WTC11 (cell line): ENCODE measurements around the gene PCSK5. TPM values are rescaled to one million over a fixed set of nuclear protein-coding genes. Genes with fewer than 3 reads are reported as not detected.

ENCODE experiments used
- ATAC-seq: fragments of 200-7000 bp; cut with Tn5 transposase; 2 replicates; pipeline ENCODE4 v1.10.0; 2021; ENCODE audit warnings: mild to moderate bottlenecking, moderate library complexity
- CTCF ChIA-PET: fragments of 300-600 bp; sonication (Branson Sonifier 250); formaldehyde crosslinking; loops from one replicate; lab custom pipeline; 2021; ENCODE audit warnings: antibody characterized with exemption; lab: Charles Lee
- POLR2A ChIA-PET: fragments of 350-600 bp; sonication (Branson Sonifier 250); formaldehyde crosslinking; loops from one replicate; lab custom pipeline; 2021; ENCODE audit warnings: antibody characterized with exemption; lab: Charles Lee
- DNase-seq: peaks from one replicate; pipeline ENCODE4 v3.0.0; 2021; ENCODE audit warnings: low spot score
- H3K27ac Mint-ChIP-seq: 2 replicates; pipeline ENCODE4 v1.8.0; 2021; ENCODE audit warnings: mixed read lengths
- H3K27me3 Mint-ChIP-seq: 2 replicates; pipeline ENCODE4 v1.8.0; 2021; ENCODE audit warnings: low read depth, mild to moderate bottlenecking, moderate library complexity, mixed read lengths
- H3K36me3 Mint-ChIP-seq: 2 replicates; pipeline ENCODE4 v1.8.0; 2021; ENCODE audit warnings: mixed read lengths
- H3K4me1 Mint-ChIP-seq: 2 replicates; pipeline ENCODE4 v1.8.0; 2022; ENCODE audit warnings: mixed read lengths
- H3K4me3 Mint-ChIP-seq: 2 replicates; pipeline ENCODE4 v1.8.0; 2021; ENCODE audit warnings: mild to moderate bottlenecking, moderate library complexity, mixed read lengths
- H3K9me3 Mint-ChIP-seq: 2 replicates; pipeline ENCODE4 v1.8.0; 2021; ENCODE audit warnings: mixed read lengths
- CREM ChIP-seq: sonication (generic); formaldehyde crosslinking; IDR thresholded peaks from 2 replicates; pipeline ENCODE4 v1.8.1; 2022; ENCODE audit warnings: mild to moderate bottlenecking, missing genetic modification reagents, moderate library complexity
- ELF4 ChIP-seq: sonication (generic); formaldehyde crosslinking; IDR thresholded peaks from 2 replicates; pipeline ENCODE4 v1.8.1; 2022; ENCODE audit warnings: low read depth, mild to moderate bottlenecking, moderate library complexity, missing genetic modification reagents
- EMX1 ChIP-seq: fragments of 250-450 bp; sonication (Bioruptor Pico); IDR thresholded peaks from 2 replicates; pipeline ENCODE4 v1.8.0; 2021; ENCODE audit warnings: mild to moderate bottlenecking
- FOXJ3 ChIP-seq: sonication (generic); formaldehyde crosslinking; IDR thresholded peaks from 2 replicates; pipeline ENCODE4 v1.9.0; 2021; ENCODE audit warnings: missing genetic modification reagents, mild to moderate bottlenecking, borderline replicate concordance
- HMGA2 ChIP-seq: fragments of 250-450 bp; sonication (Bioruptor Pico); IDR thresholded peaks from 2 replicates; pipeline ENCODE4 v1.4.0; 2021; ENCODE audit warnings: mild to moderate bottlenecking, moderate library complexity
- IRF2 ChIP-seq: sonication (generic); formaldehyde crosslinking; IDR thresholded peaks from 2 replicates; pipeline ENCODE4 v1.8.0; 2022; ENCODE audit warnings: low read depth, missing genetic modification reagents, borderline replicate concordance
- MXD4 ChIP-seq: fragments of 250-450 bp; sonication (Bioruptor Pico); IDR thresholded peaks from 2 replicates; pipeline ENCODE4 v1.8.0; 2021; ENCODE audit warnings: mild to moderate bottlenecking, moderate library complexity, borderline replicate concordance
- MYBL2 ChIP-seq: sonication (generic); formaldehyde crosslinking; IDR thresholded peaks from 2 replicates; pipeline ENCODE4 v1.8.1; 2023; ENCODE audit warnings: mild to moderate bottlenecking, moderate library complexity, missing genetic modification reagents
- RORB ChIP-seq: fragments of 250-450 bp; sonication (Bioruptor Pico); IDR thresholded peaks from 2 replicates; pipeline ENCODE4 v1.9.0; 2021; ENCODE audit warnings: mild to moderate bottlenecking
- SMAD3 ChIP-seq: sonication (generic); formaldehyde crosslinking; IDR thresholded peaks from 2 replicates; pipeline ENCODE4 v1.8.0; 2022; ENCODE audit warnings: missing genetic modification reagents, mild to moderate bottlenecking, borderline replicate concordance
- SP1 ChIP-seq: sonication (generic); formaldehyde crosslinking; conservative IDR thresholded peaks from 2 replicates; pipeline ENCODE4 v1.8.1; 2022; ENCODE audit warnings: missing genetic modification reagents
- STAT6 ChIP-seq: sonication (generic); formaldehyde crosslinking; conservative IDR thresholded peaks from 2 replicates; pipeline ENCODE4 v1.8.1; 2023; ENCODE audit warnings: mild to moderate bottlenecking, low read depth, missing genetic modification reagents, moderate library complexity
- TEAD1 ChIP-seq: sonication (generic); formaldehyde crosslinking; IDR thresholded peaks from 2 replicates; pipeline ENCODE4 v1.8.0; 2022; ENCODE audit warnings: mild to moderate bottlenecking, missing genetic modification reagents
- TEAD4 ChIP-seq: sonication (generic); formaldehyde crosslinking; IDR thresholded peaks from 2 replicates; pipeline ENCODE4 v1.8.0; 2022; ENCODE audit warnings: mild to moderate bottlenecking, missing genetic modification reagents
- total RNA-seq: library from RNA; stranded (reverse); gene quantifications from 3 replicates; pipeline ENCODE4 v1.2.3, GENCODE V29; 2021
- TF ChIP-seq, protein P1 (sequence below): sonication (generic); formaldehyde crosslinking; IDR thresholded peaks from 2 replicates; pipeline ENCODE4 v1.8.0; 2023; ENCODE audit warnings: missing genetic modification reagents, mild to moderate bottlenecking, borderline replicate concordance
- TF ChIP-seq, protein P2 (sequence below): sonication (generic); formaldehyde crosslinking; IDR thresholded peaks from 2 replicates; pipeline ENCODE4 v1.8.1; 2023; ENCODE audit warnings: mild to moderate bottlenecking, moderate library complexity, missing genetic modification reagents
- TF ChIP-seq, protein P3 (sequence below): sonication (generic); formaldehyde crosslinking; IDR thresholded peaks from 2 replicates; pipeline ENCODE4 v1.8.1; 2023; ENCODE audit warnings: mild to moderate bottlenecking, missing genetic modification reagents, borderline replicate concordance
- TF ChIP-seq, protein P4 (sequence below): fragments of 250-450 bp; sonication (Bioruptor Pico); IDR thresholded peaks from 2 replicates; pipeline ENCODE4 v1.9.0; 2021; ENCODE audit warnings: mild to moderate bottlenecking
- TF ChIP-seq, protein P5 (sequence below): fragments of 250-450 bp; sonication (Bioruptor Pico); IDR thresholded peaks from 2 replicates; pipeline ENCODE4 v2.1.2; 2022; ENCODE audit warnings: mild to moderate bottlenecking, moderate library complexity
- TF ChIP-seq, protein P6 (sequence below): sonication (generic); formaldehyde crosslinking; IDR thresholded peaks from 2 replicates; pipeline ENCODE4 v1.8.0; 2022; ENCODE audit warnings: mild to moderate bottlenecking, missing genetic modification reagents

Gene PCSK5
- total RNA-seq, 1 experiment from 2014 or later: 30.6 TPM

GRCh38 chr9:76365028-76365427 is 474.6 kb downstream of the PCSK5 start:
- ATAC-seq (no peak), DNase-seq (no peak)
- H3K4me1 Mint-ChIP-seq: peaks cover 13% of the 10 kb centered on the region
- ChIA-PET POLR2A (no interaction called here), CTCF (no interaction called here)
- peaks cover 4% of the 10 kb centered on the region for H3K9me3 Mint-ChIP-seq
- H3K4me3 Mint-ChIP-seq: no peak overlapping the region
- H3K27me3 Mint-ChIP-seq: no peaks in the 10 kb centered on the region; the same call in 1 of the 2 replicates
- H3K36me3 Mint-ChIP-seq: no peaks in the 10 kb centered on the region
- no peak overlapping the region for H3K27ac Mint-ChIP-seq
- TF ChIP-seq ELF4 (no peak), STAT6 (CRISPR knock-in tag) (no peak), FOXJ3 (CRISPR knock-in tag) (no peak), TEAD1 (no peak), EMX1 (CRISPR knock-in tag) (no peak), CREM (CRISPR knock-in tag) (no peak), MYBL2 (CRISPR knock-in tag) (no peak), HMGA2 (CRISPR knock-in tag) (no peak), MXD4 (CRISPR knock-in tag) (no peak), RORB (CRISPR knock-in tag) (no peak)
- TF ChIP-seq, protein P1, sequence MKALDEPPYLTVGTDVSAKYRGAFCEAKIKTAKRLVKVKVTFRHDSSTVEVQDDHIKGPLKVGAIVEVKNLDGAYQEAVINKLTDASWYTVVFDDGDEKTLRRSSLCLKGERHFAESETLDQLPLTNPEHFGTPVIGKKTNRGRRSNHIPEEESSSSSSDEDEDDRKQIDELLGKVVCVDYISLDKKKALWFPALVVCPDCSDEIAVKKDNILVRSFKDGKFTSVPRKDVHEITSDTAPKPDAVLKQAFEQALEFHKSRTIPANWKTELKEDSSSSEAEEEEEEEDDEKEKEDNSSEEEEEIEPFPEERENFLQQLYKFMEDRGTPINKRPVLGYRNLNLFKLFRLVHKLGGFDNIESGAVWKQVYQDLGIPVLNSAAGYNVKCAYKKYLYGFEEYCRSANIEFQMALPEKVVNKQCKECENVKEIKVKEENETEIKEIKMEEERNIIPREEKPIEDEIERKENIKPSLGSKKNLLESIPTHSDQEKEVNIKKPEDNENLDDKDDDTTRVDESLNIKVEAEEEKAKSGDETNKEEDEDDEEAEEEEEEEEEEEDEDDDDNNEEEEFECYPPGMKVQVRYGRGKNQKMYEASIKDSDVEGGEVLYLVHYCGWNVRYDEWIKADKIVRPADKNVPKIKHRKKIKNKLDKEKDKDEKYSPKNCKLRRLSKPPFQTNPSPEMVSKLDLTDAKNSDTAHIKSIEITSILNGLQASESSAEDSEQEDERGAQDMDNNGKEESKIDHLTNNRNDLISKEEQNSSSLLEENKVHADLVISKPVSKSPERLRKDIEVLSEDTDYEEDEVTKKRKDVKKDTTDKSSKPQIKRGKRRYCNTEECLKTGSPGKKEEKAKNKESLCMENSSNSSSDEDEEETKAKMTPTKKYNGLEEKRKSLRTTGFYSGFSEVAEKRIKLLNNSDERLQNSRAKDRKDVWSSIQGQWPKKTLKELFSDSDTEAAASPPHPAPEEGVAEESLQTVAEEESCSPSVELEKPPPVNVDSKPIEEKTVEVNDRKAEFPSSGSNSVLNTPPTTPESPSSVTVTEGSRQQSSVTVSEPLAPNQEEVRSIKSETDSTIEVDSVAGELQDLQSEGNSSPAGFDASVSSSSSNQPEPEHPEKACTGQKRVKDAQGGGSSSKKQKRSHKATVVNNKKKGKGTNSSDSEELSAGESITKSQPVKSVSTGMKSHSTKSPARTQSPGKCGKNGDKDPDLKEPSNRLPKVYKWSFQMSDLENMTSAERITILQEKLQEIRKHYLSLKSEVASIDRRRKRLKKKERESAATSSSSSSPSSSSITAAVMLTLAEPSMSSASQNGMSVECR: no peak
- TF ChIP-seq, protein P2, sequence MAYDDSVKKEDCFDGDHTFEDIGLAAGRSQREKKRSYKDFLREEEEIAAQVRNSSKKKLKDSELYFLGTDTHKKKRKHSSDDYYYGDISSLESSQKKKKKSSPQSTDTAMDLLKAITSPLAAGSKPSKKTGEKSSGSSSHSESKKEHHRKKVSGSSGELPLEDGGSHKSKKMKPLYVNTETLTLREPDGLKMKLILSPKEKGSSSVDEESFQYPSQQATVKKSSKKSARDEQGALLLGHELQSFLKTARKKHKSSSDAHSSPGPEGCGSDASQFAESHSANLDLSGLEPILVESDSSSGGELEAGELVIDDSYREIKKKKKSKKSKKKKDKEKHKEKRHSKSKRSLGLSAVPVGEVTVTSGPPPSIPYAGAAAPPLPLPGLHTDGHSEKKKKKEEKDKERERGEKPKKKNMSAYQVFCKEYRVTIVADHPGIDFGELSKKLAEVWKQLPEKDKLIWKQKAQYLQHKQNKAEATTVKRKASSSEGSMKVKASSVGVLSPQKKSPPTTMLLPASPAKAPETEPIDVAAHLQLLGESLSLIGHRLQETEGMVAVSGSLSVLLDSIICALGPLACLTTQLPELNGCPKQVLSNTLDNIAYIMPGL: no peak
- TF ChIP-seq, protein P3, sequence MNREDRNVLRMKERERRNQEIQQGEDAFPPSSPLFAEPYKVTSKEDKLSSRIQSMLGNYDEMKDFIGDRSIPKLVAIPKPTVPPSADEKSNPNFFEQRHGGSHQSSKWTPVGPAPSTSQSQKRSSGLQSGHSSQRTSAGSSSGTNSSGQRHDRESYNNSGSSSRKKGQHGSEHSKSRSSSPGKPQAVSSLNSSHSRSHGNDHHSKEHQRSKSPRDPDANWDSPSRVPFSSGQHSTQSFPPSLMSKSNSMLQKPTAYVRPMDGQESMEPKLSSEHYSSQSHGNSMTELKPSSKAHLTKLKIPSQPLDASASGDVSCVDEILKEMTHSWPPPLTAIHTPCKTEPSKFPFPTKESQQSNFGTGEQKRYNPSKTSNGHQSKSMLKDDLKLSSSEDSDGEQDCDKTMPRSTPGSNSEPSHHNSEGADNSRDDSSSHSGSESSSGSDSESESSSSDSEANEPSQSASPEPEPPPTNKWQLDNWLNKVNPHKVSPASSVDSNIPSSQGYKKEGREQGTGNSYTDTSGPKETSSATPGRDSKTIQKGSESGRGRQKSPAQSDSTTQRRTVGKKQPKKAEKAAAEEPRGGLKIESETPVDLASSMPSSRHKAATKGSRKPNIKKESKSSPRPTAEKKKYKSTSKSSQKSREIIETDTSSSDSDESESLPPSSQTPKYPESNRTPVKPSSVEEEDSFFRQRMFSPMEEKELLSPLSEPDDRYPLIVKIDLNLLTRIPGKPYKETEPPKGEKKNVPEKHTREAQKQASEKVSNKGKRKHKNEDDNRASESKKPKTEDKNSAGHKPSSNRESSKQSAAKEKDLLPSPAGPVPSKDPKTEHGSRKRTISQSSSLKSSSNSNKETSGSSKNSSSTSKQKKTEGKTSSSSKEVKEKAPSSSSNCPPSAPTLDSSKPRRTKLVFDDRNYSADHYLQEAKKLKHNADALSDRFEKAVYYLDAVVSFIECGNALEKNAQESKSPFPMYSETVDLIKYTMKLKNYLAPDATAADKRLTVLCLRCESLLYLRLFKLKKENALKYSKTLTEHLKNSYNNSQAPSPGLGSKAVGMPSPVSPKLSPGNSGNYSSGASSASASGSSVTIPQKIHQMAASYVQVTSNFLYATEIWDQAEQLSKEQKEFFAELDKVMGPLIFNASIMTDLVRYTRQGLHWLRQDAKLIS (CRISPR knock-in tag): no peak

GRCh38 chr9:76366275-76366674 is 475.8 kb downstream of the PCSK5 start:
- peaks cover 13% of the 10 kb centered on the region for H3K4me1 Mint-ChIP-seq
- H3K27ac Mint-ChIP-seq: no peak overlapping the region
- DNase-seq (no peak), ATAC-seq (no peak)
- ChIA-PET CTCF (no interaction called here), POLR2A (no interaction called here)
- no peaks in the 10 kb centered on the region for H3K36me3 Mint-ChIP-seq
- no peak overlapping the region for H3K4me3 Mint-ChIP-seq
- TF ChIP-seq, protein P4, sequence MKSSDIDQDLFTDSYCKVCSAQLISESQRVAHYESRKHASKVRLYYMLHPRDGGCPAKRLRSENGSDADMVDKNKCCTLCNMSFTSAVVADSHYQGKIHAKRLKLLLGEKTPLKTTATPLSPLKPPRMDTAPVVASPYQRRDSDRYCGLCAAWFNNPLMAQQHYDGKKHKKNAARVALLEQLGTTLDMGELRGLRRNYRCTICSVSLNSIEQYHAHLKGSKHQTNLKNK (CRISPR knock-in tag): no peak
- TF ChIP-seq TEAD4 (CRISPR knock-in tag) (no peak), SMAD3 (no peak), IRF2 (CRISPR knock-in tag) (no peak), HMGA2 (CRISPR knock-in tag) (no peak), MYBL2 (CRISPR knock-in tag) (no peak), CREM (CRISPR knock-in tag) (no peak), SP1 (CRISPR knock-in tag) (no peak)
- TF ChIP-seq, protein P5, sequence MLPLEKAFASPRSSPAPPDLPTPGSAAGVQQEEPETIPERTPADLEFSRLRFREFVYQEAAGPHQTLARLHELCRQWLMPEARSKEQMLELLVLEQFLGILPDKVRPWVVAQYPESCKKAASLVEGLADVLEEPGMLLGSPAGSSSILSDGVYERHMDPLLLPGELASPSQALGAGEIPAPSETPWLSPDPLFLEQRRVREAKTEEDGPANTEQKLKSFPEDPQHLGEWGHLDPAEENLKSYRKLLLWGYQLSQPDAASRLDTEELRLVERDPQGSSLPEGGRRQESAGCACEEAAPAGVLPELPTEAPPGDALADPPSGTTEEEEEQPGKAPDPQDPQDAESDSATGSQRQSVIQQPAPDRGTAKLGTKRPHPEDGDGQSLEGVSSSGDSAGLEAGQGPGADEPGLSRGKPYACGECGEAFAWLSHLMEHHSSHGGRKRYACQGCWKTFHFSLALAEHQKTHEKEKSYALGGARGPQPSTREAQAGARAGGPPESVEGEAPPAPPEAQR (CRISPR knock-in tag): no peak
- TF ChIP-seq, protein P6, sequence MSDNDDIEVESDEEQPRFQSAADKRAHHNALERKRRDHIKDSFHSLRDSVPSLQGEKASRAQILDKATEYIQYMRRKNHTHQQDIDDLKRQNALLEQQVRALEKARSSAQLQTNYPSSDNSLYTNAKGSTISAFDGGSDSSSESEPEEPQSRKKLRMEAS (CRISPR knock-in tag): no peak
- peaks cover 4% of the 10 kb centered on the region for H3K9me3 Mint-ChIP-seq
- H3K27me3 Mint-ChIP-seq: no peaks in the 10 kb centered on the region; the same call in 1 of the 2 replicates
